GM20431 (cell line): ENCODE data around the gene LRRC4C.
"Not testable (repeated sequence)": the region's sequence is repeated elsewhere in the genome, so short reads cannot be mapped to it uniquely, and the experiment has no call there.

Experiments
- in situ Hi-C: fragments of 300-500 bp; cut with MseI, MboI; formaldehyde crosslinking; loops from one replicate; pipeline ENCODE4 v1.15.0; 2020; ENCODE audit warnings: low sequenced_read_pairs; ENCODE audit not compliant: unreplicated experiment

Gene LRRC4C

DNA sequence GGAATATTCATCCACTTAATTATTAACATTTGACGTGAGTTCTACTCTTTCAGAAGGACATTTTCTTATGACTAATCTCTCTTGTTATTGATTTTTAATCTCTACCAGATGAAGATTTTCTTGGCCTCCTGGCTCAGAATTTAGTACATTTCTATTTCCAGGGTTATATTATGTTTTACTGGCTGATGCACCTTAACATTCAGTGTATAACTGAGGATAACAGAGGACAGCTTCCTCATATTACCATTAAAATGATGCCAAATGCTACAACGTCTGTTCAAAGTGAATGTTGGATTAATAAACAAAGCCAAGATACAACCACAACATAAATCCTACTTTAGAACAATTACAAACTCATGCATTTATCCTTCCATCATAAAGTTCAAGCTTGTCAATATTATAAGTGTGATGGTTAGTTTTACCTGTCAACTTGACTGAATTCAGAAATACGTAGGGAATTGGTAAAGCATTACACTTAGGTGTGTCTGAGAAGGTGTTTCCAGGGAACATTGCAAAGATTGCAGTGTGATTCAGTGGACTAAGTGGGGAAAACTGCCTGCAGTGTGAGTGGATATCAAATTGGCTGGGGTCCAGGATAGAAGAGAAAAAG is 485.2 kb downstream of the LRRC4C start:
- in situ Hi-C loops, result no loop called here

DNA sequence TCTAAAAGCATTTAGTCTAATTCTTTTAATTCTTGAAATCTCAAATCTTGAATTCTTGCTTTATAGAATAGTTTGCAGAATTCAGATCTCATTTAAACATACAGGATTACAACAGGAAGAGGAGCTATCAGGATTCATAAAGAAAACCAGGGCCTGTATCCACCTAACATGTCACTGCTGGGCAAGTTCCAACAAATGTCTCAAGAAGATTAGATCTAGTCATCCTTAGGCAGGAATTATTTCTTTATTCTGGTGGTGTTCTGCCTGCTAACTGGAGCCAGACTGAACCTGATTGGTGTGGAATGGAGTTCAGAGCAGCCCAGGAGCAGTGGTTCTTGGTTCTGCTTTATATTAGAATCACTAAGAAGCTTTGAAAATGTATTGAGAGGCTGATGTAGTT is 500.7 kb downstream of the LRRC4C start:
- in situ Hi-C loops, result no loop called here

DNA sequence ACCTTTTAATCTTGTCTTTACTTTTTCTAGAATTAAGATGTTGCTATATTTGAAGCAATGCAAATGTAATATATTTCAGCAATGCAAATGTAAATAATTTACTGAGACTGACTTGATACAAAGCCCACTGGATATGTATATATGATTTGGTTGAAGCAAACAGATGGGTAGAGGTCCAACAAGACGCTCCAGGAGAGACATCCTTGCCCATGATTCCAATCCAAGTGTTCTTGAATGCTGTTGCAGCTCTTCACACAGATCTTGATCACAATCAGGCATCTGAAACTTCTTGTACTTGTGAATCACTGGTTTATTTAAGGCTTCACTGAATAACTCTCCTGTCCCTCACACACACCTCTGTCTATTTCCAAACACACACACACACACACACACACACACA is 507.0 kb downstream of the LRRC4C start:
- in situ Hi-C loops, result no loop called here

DNA sequence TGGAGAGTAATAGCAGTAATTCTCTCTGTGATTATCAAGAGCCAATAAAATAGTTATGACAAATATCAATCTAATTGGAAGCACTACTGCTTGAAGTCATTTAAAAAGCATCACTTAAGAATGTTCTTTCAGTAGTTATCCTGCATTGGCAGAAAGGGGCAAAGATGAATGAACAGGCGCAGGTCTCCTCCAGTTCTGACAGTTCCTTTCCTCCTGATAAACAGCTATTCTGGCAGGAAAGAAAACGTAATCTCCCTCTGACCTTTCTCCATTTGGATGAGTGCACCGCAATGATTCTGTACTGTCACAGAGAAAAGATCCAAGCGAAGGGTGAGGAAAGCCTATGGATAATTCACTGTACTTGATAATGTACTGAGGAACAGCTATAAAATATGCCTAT is 521.5 kb downstream of the LRRC4C start:
- in situ Hi-C loops, result no loop called here

DNA sequence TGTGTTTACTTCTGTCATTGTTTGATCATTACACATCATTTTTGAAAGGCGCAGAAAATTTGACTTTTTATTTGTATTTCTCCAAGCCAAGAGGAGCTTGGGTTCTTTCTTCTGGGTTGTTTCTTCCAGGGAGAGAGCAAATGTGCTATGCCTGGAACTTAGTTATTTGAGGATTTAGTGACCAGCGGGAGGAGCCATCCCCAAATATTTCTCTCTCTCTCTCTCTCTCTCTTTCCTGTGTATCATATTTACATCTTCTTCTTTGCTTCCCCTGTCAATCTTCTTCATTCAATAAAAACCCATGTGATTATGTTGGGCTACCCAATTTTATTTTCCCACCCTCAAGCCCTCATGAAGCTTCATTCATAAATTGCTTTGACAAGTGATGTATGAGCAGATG is 534.5 kb downstream of the LRRC4C start:
- in situ Hi-C loops, result no loop called here

DNA sequence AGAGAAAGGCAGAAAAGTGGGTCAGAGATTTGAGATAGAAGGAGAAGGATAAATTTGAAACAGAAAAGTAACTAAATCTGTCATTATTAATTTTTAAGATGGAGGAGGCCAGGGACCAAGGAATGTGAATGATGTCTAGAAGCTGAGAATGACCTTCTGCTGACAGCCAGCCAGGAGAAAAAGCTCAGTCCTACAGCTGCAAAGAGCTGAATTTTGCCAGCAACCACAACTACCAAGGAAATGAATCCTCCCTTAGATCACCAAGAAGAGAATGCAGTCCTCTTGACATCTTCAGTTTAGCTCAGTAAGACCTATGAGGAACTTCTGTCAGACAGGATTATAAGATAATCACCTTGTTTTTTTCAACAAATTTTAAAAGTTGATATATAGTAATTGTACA is 538.2 kb downstream of the LRRC4C start:
- in situ Hi-C loops, result no loop called here

DNA sequence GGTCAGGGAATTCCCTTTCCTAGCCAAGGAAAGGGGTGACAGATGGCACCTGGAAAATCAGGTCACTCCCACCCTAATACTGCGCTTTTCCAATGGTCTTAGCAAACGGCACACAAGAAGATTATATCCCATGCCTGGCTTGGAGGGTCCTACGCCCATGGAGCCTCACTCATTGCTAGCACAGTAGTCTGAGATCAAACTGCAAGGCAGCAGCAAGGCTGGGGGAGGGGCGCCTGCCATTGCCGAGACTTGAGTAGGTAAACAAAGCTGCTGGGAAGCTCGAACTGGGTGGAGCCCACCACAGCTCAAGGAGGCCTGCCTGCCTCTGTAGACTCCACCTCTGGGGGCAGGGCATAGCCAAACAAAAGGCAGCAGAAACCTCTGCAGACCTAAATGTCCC is 548.7 kb downstream of the LRRC4C start:
- in situ Hi-C loops, result not testable (repeated sequence)

DNA sequence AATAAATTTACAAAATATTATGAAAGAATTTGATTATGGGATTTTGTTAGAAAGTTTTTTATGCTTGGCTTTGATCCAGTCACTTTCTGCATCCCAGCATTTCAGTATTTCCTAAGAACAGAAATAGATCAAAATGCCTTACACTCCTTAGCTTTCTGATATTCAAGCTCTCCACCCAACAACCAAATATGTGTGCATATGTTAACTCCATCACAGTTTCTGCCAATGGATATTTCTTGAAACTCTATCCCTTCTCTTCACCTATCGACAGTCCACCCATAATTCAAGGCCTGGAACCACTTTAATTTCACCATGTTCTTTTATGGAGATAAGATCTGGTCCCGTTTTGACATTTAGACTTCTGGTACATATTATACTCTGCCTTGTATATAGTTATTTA is 565.0 kb downstream of the LRRC4C start:
- in situ Hi-C loops, result no loop called here

DNA sequence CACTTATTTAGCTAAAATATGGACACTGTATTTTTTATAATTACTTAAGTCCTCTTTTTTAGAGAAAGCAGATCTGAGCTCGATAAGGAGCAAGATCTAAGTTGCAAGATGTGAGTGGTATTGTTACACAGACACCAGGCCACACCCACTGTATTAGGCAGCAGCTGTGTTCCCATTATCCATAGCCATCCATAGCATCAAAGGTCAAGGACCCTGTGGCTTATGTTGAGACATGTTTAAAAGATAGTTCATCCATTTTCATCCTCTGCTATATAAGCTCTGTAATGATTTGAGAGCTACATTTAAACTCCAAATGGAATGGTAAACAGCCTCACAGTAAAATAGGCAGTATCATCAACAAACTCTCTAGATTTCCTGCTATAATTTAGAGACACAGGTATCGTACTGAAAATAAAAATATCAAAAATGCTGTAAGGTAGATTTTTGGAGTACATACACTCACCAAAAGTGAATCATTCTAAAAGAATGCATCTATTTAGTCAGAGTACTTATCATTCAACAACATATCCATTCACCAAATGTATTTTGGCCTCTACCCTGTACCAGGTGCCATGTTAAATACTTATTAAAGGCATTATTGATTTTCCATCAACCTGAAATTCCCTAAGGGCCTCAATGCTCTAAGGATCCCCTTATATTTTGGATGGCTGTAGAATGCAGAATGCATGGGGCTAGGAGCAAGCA is 574.0 kb downstream of the LRRC4C start:
- in situ Hi-C loops, result no loop called here

DNA sequence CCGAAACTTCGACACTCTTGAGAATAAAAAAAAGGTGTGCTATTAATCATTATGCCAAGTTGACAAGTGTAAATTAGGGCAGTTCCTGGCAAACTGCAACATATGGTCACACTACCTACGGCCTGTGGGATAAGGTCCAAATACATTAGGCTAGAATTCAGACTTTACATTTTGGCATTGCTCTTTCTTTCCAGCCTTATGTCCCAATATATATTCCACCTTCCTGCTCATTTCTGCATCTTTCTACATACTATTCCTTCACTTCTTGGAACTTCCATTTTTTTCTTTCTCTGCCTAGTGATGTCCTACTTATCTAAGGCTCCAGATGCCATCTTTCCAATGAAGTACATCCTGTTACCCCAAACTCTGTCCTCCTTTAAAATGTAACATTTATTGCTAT is 577.2 kb downstream of the LRRC4C start:
- in situ Hi-C loops, result no loop called here

DNA sequence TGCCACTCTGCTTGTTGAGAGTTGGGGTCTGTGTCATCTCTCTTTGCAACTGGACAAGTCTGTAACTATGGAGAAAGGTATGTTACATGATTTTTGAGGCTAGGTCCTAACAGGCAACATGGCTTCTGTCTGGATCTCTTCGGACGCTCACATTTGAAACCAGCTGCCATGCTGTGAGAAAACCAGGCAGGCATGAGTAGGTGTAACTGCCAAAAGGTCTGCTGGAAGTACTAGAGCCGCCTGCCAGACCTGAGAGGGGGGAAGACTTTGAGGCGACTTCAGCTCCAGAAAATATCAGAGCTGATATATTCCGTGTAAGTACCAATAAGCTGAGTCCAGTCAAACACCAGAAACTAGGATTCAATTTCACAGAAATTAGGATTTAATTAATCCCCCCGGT is 579.5 kb downstream of the LRRC4C start:
- in situ Hi-C loops, result no loop called here

DNA sequence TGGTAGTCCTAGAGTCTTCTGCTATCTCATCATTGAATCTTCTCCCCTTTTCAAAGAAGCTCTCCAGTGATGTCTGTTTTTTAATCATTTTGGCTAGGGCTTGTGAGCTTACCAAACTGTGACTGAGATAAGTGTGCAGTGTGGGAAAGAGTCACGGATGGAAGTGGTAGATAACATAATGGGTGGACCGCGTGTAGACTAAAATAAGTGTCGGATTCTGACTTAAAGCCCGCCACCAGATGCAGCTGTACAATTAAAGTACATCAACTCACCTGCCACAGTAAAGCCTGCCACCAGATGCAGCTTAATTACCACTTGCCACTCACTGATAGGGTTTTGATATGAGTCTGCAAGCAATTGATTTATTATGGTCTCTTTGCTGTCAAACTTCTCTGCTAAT is 581.5 kb downstream of the LRRC4C start:
- in situ Hi-C loops, result no loop called here

DNA sequence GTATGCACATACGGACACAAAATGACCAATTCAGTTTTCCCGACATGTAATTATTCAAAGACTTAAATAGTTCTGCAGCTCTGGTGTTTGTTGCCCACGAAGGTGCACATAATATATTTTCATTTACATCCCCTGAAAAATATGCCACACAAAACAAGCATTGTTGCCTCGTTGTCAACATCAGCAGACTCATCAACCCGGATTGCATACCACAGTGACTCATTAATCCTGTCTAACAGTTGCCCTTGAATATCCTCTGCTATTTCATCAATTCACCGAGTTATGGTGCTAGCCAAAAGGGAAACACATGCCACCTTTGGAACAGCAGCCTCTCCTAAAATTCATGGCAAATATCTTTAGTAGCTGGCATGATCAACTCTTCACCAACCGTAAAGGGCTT is 582.2 kb downstream of the LRRC4C start:
- in situ Hi-C loops, result no loop called here

DNA sequence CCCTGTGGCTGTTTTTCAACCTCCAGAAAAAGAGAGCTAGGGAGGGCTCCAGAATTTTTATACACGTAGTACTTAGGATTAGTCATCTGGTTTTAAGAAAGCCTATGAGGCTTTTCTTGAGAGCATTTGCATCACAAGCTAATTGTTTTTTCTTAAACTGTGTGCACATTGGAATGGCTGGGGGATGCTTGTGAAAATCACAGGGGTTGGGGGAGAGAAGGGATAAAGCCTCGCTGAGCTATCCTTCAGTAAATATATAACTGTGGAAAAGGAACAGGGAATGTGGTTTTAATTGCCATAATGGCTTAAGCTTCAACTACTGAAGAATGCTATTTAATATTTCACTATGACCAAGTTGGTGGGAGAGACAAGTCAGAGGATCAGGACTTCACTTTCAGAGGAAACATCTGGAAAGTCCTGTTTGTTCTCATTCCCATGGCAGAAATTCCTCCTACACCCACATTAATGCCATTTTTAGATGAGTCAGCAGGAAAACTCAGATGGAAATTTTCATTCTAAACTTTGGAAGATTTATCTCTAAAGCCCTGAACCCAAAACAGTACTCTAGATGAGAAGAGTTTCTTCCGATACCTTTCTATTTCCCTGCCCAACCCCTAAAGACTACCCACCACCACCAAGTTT is 591.3 kb downstream of the LRRC4C start:
- in situ Hi-C loops, result no loop called here

DNA sequence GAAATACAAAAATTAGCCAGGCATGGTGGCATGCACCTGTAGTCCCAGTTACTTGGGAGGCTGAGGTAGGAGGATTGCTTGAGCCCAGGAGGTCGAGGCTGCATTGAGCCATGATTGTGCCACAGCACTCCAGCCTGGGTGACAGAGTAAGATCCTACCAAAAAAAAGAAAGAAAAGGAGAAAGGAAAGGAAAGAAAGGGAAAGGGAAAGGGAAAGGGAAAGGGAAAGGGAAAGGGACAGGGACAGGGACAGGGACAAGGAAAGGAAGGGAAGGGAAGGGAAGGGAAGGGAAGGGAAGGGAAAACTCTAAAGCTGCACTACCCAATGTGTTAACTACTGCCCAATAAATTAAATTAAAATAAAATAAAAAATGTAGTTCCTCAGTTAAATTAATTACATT is 601.7 kb downstream of the LRRC4C start:
- in situ Hi-C loops, result not testable (repeated sequence)

DNA sequence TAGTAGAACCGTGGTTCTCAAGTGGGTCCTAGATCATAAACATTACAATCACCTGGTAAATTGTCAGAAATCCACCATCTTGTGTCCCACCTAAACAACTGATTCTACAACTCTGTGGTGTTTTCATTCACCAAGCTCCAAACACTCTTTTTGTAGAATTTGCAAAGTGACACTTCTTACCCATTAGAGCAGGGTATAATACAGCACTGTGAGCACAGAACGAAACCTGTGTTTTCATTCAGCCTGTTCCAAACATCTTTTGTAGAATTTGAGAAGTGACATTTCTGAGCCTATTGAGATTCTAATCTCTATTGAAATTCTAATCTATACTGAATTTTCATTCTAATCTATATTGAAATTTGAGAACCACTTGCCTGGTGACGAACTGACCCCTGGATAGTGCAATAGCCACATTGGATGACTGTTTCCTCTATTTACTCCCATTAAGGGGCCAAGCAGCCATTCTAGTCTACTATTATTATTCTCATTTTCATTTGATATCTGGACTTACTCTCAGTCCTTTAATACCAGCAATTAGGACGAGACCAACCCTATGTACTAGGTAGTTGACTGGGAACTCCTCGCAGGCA is 616.6 kb downstream of the LRRC4C start:
- in situ Hi-C loops, result no loop called here

DNA sequence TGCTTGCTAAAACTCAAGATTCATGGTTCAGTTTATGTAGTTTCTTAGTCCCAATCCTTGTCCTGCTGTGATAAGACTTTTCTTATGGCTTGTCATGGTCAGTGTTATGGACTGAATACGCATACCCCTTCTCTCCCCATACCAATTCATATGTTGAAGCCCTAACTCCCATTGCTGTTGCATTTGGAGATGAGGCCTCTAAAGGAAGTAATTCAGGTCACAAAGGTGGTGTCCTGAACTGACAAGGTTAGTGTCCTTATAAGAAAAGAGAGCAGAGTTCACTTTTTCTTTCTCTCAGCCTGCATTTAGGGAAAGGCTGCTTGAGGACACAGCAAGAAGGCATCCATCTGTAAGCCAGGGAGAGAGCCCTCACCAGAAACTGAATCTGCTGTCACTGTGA is 618.2 kb downstream of the LRRC4C start:
- in situ Hi-C loops, result no loop called here

DNA sequence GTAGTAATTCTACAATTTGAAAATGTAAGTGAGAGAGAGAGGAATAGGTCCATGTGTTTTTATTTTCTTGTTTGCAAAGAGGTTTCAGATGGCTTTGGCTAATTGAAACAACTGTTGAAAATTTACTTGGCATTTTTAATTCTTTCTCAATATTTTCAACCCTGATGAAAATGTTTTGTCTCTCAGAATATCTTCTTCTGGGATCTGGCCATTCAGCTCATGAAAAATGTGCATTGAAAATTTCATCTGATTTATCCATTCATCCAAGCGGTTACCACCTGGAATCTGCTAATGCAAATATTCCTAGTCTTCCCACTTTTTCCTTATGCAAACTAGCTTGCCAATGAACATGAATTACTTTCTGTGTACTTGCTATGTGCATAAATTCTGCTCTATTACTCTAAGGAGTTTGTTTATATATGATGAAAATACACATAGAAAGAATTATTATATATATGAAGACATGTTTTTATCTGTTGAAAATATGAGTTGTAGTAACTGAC is 621.2 kb downstream of the LRRC4C start:
- in situ Hi-C loops, result no loop called here

DNA sequence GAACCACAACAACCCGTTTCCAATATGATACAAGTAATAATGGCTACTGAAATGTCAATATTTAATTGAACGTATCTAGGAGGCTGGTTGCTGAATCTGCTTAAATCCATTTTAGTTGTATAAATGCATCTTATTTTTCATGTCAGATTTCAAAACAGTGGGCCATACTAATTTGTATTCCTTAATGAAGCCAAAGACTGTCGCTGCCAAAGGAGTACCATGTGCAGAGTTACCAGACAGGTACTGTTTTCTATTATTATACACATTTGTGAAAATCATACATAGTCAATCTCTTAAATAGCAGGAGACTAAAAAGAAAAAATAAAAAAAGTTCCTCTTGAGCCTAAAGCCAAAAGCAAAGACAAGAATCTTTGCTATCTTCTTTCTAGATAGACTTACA is 632.3 kb downstream of the LRRC4C start:
- in situ Hi-C loops, result no loop called here

DNA sequence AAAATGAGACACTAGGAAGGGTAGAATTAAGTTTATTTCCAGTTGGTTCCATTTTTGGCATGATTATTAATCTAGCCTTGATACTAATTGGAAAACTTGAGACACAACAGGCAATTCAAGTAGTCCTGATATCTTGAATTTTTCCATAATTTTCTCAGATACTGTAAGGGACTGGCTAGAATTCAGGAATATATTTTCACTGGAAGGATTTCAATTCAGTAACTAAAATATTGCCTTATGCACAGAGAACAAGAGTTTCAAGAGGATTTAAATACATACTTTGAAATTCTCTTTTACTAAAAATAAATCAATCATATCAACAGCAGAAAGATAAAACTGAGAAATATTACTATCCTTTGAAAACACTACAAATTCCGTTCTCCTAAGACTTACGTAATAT is 632.9 kb downstream of the LRRC4C start:
- in situ Hi-C loops, result no loop called here

DNA sequence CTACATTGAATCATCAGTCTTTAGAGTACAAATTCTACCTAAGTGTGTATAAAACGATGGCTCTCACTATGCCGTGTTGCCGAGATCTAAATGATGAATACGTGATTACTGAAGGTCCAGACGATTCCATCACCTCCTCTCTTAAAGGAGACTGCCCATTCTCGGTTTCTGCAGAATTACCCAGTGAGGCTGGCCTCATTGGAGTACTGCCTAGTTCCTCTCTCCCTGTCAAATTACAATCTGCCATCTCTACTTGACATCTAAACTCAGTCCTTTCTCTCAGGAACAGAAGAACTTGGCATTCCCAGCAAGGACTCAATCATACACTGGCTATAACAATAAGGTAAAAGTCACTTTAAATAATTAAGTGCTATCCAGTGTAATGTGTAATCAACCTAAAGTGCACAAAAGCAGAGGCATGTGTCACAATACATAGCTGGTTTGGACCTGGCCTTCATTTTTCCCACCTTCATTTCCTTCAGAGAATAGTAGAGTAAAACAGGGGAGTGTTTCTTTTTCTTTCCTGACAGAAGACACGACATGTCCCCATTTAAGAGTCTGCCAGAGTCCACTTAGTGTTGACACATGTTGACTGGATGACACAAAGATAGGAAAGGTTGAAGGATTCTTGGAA is 634.1 kb downstream of the LRRC4C start:
- in situ Hi-C loops, result no loop called here
